Stimulated activated CD4-positive, alpha-beta T cell treated with anti-CD3 and anti-CD28 coated beads, Interleukin-2, amount 100 ng/mL, for 4 hours (primary cell): Measurements from ENCODE around the gene SERTAD3.
"Not testable (repeated sequence)": the region's sequence is repeated elsewhere in the genome, so short reads cannot be mapped to it uniquely, and the experiment has no call there.

Experiments
- DNase-seq: peaks from one replicate; pipeline ENCODE4 v3.0.0-alpha.2; 2020; ENCODE audit warnings: low read depth

The SERTAD3 gene

GRCh38 chr19:40457953-40458596, 13.9 kb upstream of the SERTAD3 start:
- DNase-seq = no peak

- no peak for DNase-seq
Measured at GRCh38 chr19:40457048-40457447, 12.9 kb upstream of the SERTAD3 start.

GRCh38 chr19:40453943-40454342, 9.8 kb upstream of the SERTAD3 start:
- DNase-seq = not testable (repeated sequence)

- no peak for DNase-seq
Measured at GRCh38 chr19:40453151-40453735, 9.1 kb upstream of the SERTAD3 start.

- DNase-seq = no peak
Measured at GRCh38 chr19:40452016-40452415, 7.9 kb upstream of the SERTAD3 start.

- no peak for DNase-seq
Measured at GRCh38 chr19:40450664-40451063, 6.5 kb upstream of the SERTAD3 start.

- no peak for DNase-seq
Measured at GRCh38 chr19:40449506-40449905, 5.4 kb upstream of the SERTAD3 start.

- DNase-seq = no peak
Measured at GRCh38 chr19:40446263-40446784, 2.2 kb upstream of the SERTAD3 start.

GRCh38 chr19:40445780-40446262, 1.7 kb upstream of the SERTAD3 start:
- no peak for DNase-seq

GRCh38 chr19:40444825-40445312, 734 bp upstream of the SERTAD3 start:
- no peak for DNase-seq

GRCh38 chr19:40443131-40443999, 770 bp downstream of the SERTAD3 start:
- peak; percentile 99 for DNase-seq

- no peak for DNase-seq
Measured at GRCh38 chr19:40442328-40443130, 1.6 kb downstream of the SERTAD3 start.

GRCh38 chr19:40441719-40442253, 2.3 kb downstream of the SERTAD3 start:
- no peak for DNase-seq

- DNase-seq = no peak
Measured at GRCh38 chr19:40438284-40438683, 5.9 kb downstream of the SERTAD3 start.

GRCh38 chr19:40433391-40434216, 10.5 kb downstream of the SERTAD3 start:
- peak; percentile 26 for DNase-seq

GRCh38 chr19:40432760-40433159, 11.4 kb downstream of the SERTAD3 start:
- not testable (repeated sequence) for DNase-seq

- no peak for DNase-seq
Measured at GRCh38 chr19:40431698-40432097, 12.4 kb downstream of the SERTAD3 start.

GRCh38 chr19:40430242-40430641, 13.9 kb downstream of the SERTAD3 start:
- DNase-seq = not testable (repeated sequence)

- not testable (repeated sequence) for DNase-seq
Measured at GRCh38 chr19:40428197-40428596, 15.9 kb downstream of the SERTAD3 start.
